ENCODE data around the gene CDH4.

Gene CDH4

DNA sequence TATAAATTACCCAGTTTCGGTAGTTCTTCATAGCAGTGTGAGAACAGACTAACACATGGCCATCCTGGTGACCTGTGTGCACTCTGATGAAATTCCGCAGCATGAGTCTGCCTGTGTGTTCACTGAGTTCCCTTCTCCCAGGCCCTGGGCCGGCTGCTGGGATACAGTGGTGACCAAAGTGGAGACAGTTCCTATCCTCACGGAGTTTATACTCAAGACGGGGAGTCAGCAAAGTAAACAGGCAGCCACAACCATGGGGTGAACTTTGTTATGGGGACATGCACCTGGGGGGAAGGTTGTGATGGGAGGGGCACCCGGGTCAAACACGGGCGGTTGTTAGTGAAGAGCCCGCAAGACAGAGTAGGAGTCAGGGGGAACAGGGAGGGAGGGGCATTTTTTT is 202.0 kb downstream of the CDH4 start:
- H3K27ac ChIP-seq: no peak overlapping the region
- TF ChIP-seq ZFX (IDR thresholded peaks at IDR 0.05): no peak
- TF ChIP-seq, protein P1, sequence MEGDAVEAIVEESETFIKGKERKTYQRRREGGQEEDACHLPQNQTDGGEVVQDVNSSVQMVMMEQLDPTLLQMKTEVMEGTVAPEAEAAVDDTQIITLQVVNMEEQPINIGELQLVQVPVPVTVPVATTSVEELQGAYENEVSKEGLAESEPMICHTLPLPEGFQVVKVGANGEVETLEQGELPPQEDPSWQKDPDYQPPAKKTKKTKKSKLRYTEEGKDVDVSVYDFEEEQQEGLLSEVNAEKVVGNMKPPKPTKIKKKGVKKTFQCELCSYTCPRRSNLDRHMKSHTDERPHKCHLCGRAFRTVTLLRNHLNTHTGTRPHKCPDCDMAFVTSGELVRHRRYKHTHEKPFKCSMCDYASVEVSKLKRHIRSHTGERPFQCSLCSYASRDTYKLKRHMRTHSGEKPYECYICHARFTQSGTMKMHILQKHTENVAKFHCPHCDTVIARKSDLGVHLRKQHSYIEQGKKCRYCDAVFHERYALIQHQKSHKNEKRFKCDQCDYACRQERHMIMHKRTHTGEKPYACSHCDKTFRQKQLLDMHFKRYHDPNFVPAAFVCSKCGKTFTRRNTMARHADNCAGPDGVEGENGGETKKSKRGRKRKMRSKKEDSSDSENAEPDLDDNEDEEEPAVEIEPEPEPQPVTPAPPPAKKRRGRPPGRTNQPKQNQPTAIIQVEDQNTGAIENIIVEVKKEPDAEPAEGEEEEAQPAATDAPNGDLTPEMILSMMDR (conservative IDR thresholded peaks at IDR 0.05): no peak

DNA sequence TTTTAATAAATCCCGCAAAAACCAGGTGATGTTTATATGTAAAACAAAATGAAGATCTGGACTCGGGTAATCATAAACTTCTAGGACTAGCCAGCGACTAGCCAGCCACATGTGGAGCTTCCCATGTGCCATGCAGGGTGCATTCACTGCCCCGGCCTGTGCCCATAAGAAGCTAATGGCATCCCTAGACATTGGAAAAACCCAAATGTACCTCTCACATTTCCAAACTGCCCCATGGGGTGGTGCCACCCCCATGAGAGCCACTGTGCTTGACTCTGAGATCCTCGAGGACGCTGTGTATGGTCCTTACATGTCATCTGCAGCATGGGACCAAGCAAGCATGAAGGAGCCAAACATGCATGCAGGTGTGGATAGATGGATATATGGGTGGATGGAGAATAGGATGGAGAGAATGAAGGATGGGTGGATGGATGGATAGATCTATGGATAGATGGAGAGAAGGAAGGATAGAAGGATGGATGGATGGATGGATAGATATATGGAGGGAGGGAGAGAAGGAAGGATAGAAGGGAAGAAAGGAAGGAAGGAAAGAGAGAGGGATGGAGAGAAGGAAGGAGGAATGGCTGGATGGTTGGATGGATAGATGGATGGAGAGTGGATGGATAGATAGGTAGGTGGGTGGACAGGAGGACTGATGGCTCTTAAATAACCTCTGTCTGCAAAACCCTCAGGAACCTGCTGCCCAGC is 203.6 kb downstream of the CDH4 start:
- no peak overlapping the region for H3K27ac ChIP-seq
- TF ChIP-seq, protein P1 (conservative IDR thresholded peaks at IDR 0.05): no peak
- TF ChIP-seq ZFX (IDR thresholded peaks at IDR 0.05): no peak

GRCh38 chr20:61457725-61458124 is 205.7 kb downstream of the CDH4 start:
- H3K27ac ChIP-seq: no peak overlapping the region
- TF ChIP-seq, protein P1 (conservative IDR thresholded peaks at IDR 0.05): no peak
- TF ChIP-seq ZFX (IDR thresholded peaks at IDR 0.05): no peak

DNA sequence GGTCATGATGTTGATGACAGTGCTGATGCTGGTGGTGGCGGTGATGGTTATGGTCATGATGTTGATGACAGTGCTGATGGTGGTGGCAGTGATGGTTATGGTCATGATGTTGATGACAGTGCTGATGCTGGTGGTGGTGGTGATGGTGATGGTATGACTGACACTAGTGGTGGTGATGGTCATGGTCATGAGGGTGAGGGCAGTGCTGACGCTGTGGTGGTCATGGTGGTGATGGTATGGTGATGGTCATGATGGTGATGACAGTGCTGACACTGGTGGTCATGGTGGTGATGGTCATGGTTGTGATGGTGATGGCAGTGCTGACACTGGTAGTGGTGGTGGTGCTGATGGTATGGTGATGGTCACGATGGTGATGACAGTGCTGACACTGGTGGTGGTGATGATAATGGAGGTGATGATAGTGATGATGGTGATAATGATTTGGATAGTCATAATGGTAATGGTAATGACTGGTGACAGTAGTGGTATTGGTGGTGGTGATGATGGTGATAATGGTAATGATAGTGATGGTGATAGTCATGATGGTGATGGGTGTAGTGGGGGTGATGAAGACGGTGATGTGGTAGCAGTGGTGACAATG is 206.2 kb downstream of the CDH4 start:
- no peak overlapping the region for H3K27ac ChIP-seq
- no peak for TF ChIP-seq ZFX (IDR thresholded peaks at IDR 0.05)
- TF ChIP-seq, protein P1 (conservative IDR thresholded peaks at IDR 0.05): no peak

DNA sequence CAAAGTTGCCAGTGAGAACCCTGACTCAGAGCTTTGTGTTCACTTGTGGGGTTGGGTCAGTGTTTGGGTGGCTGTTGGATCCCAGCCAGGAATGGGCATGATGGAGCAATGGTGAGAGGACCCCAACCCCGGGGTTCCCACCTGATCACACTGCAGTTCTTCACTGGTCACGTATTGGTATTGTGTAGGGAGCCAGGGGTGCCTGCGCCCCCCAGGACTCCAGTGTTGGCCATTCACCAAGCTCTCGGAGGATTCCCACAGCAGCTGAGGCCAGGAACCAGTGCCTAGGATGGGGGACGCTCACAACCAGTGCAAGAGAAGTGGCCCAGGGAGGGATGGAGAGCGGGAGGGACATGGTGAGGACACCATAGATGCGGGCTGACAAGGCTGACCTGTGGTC is 207.2 kb downstream of the CDH4 start:
- H3K27ac ChIP-seq: no peak overlapping the region
- TF ChIP-seq, protein P1 (conservative IDR thresholded peaks at IDR 0.05): no peak
- no peak for TF ChIP-seq ZFX (IDR thresholded peaks at IDR 0.05)

GRCh38 chr20:61459705-61460104 is 207.6 kb downstream of the CDH4 start:
- TF ChIP-seq, protein P1 (conservative IDR thresholded peaks at IDR 0.05): no peak
- TF ChIP-seq ZFX (IDR thresholded peaks at IDR 0.05): no peak
- H3K27ac ChIP-seq: no peak overlapping the region

GRCh38 chr20:61460261-61461052 is 208.4 kb downstream of the CDH4 start:
- H3K27ac ChIP-seq: no peak overlapping the region
- TF ChIP-seq, protein P1 (conservative IDR thresholded peaks at IDR 0.05): no peak
- TF ChIP-seq ZFX (IDR thresholded peaks at IDR 0.05): no peak

Data from C4-2B (cell line).